Retinal pigment epithelial cell (primary cell): ENCODE data around the gene SMPDL3A.

Experiments
- DNase-seq: peaks from one replicate; pipeline ENCODE4 v3.0.0-alpha.2; 2010; ENCODE audit warnings: low read depth
- H3K4me3 ChIP-seq: 2 replicates; pipeline ENCODE4 v1.5.1; 2011; ENCODE audit warnings: mild to moderate bottlenecking, low read length, control low read depth, moderate library complexity
- TF ChIP-seq, protein P1 (sequence below): conservative IDR thresholded peaks from 2 replicates; pipeline ENCODE4 v1.5.1; 2011; ENCODE audit warnings: low read depth, low read length, control low read depth, inconsistent platforms

Gene SMPDL3A

DNA sequence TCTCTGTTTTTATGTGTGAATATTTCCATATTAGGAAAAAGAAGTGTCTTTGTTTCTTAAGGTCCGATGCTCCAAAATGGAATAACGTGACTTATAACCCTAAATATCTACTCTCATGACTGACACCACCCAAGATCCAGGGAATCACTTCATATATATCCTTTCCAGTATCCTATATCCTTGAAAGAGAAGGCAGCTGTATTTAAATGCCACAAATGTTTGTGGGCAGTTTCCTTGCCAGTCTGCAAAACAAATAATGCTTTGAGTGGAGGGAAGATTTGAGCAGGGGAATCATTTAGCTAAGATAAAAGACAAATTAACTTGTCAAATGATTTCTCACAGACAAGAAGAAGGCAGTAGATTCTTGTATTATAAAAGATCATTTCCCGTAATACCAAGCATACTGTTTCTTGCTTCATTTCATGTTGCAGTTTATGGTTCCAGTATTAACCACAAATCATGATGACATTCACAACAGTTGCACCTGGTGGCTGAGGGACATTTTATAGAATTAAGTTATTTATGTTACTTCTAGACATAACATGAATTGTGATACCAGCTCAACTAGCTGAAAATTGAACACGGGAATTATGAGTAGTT is 39.5 kb upstream of the SMPDL3A start:
- TF ChIP-seq, protein P1, sequence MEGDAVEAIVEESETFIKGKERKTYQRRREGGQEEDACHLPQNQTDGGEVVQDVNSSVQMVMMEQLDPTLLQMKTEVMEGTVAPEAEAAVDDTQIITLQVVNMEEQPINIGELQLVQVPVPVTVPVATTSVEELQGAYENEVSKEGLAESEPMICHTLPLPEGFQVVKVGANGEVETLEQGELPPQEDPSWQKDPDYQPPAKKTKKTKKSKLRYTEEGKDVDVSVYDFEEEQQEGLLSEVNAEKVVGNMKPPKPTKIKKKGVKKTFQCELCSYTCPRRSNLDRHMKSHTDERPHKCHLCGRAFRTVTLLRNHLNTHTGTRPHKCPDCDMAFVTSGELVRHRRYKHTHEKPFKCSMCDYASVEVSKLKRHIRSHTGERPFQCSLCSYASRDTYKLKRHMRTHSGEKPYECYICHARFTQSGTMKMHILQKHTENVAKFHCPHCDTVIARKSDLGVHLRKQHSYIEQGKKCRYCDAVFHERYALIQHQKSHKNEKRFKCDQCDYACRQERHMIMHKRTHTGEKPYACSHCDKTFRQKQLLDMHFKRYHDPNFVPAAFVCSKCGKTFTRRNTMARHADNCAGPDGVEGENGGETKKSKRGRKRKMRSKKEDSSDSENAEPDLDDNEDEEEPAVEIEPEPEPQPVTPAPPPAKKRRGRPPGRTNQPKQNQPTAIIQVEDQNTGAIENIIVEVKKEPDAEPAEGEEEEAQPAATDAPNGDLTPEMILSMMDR: no peak
- no peak for DNase-seq
- H3K4me3 ChIP-seq: no peak overlapping the region

DNA sequence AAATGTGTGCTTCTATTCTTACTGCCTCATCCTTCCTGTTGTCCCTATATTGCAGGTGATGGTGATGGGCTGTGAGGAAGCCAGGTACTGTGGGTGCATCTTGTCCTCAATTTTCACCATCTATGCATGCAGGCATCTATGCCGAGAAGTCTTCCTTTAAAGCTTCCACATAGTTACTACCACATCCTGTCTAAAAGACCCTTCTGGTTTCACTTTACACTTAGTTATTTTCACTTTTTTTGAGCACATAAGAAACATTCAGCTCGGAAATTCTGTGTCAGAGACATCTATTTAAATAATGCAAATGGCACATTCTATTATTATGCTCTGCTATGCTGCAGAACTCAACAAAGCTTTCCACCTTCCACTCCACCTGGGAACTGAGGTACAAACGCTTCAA is 37.7 kb upstream of the SMPDL3A start:
- TF ChIP-seq, protein P1: no peak
- no peak overlapping the region for H3K4me3 ChIP-seq
- no peak for DNase-seq

DNA sequence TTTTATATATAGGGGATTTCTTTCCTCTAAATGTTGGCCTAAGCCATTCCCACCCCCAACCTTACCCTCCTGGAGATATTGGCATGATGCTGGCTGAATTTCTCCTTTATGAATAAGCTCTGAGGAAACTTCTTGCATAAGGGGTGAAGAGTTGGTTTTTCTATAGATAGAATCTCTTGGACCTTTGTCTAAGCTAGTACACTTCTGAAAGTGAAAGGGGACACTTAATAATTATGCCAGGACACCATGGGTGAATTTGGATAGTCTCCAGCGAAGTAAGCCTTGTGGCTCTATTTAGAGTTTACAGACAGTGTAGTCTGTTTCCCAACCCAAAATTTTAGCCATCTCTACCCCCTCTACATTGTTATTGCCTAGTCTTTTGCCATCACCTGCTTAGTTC is 36.6 kb upstream of the SMPDL3A start:
- DNase-seq: no peak
- no peak overlapping the region for H3K4me3 ChIP-seq
- TF ChIP-seq, protein P1: no peak

DNA sequence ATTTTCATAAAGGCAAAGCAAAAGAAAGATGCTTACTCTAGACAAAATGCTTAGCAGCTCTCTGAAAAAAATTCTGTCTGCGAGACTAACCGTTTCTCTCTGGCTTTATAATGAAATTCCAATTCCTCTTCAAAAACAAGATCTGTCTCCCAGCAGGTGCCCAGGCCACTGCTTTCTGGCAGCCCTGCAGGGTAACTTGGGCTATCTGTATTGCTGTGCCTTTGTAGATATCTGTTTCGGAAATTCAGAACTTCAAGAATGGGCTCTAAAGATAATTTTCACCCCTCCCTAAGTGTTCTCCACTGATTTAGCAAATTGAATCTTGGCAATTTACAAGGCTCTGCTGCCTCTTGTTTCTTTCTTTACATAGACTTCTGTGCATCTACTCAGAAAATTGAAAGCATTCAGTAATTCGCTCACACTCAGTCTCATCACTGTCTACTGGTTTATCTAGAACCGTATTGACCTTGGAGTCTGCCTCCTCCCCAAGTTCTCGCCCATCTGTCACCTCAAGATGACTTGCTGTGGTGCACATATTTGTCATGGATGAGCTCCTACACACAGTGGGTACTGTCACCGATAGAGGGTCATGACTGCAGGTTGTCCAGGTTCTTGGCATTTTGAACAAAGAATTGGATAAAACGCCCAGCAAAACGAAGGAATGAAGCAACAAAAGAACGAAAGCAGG is 35.9 kb upstream of the SMPDL3A start:
- no peak for DNase-seq
- no peak overlapping the region for H3K4me3 ChIP-seq
- TF ChIP-seq, protein P1: no peak

DNA sequence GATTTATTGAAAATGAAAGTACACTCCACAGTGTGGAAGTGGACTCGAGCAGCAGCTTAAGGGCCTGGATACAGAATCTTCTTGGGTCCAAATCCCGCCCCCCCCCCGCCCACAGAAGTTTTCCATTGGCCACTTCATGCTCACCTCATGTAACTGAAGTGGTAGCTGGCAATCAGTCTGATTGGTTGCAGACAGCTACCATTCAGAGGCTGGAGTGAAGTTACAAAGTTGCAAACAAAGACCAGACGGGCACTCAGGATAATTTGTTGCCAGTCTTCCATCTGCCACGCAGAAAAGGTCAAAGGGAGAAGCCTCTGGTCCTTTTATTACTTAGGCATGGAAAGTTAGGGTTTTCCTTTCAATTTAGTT is 35.4 kb upstream of the SMPDL3A start:
- H3K4me3 ChIP-seq: no peak overlapping the region
- TF ChIP-seq, protein P1: no peak
- DNase-seq: no peak

DNA sequence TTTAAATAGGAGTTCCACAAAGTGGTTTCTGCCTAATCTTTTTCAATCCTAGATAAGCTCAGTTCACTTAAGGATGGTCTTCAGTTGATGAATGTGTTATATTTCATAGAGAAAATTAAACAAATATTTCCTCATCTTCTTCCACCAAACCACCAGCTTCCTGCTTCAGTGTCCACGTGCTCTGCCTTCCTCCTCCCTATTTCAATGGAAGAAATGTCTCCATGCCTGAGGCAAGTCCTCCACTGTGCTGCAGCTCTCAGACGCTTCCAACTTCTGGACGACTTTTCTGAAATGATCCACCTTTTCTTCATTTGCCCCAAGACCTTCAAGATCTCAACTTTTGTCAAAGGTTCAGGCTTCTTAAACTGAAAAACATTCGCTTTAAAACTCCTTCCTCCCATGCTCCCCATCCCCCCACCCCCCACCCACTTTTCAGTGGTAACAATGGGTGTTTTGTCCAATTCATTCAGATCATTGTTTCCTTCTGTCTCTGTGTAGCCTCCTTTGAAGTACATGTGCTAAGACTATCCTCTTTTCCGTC is 34.8 kb upstream of the SMPDL3A start:
- no peak for DNase-seq
- no peak overlapping the region for H3K4me3 ChIP-seq
- TF ChIP-seq, protein P1: no peak

DNA sequence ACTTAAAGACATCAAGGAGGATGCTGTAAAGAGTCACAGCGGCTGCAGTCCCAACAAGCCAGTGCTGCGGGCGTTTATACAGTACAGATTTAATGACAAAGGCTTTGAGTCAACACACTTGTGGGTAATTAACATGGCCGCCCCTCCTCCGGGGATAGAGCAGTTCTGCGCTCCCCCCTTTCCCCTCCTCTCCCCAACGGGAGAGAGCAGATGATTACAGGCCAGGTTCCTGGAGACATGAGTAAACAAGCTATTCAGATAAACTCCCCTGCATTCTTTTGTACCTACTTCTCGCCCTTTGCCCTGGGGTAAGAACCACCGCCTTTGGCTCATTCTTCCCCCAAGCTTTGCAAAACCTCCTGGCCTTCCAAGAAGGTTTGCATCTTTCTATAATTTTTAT is 33.2 kb upstream of the SMPDL3A start:
- DNase-seq: no peak
- TF ChIP-seq, protein P1: no peak
- H3K4me3 ChIP-seq: no peak overlapping the region
